SK-N-SH treated with all-trans-retinoic acid at 6 μM for 48 hours (cell line): ENCODE results near the gene SEZ6L2.
A peak's percentile ranks its signal among the peaks of the same experiment; 100 is the strongest.

ENCODE experiments used
- ATAC-seq: fragments of 200-7000 bp; cut with Tn5 transposase; 3 replicates; pipeline ENCODE4 v1.9.1; 2020; ENCODE audit warnings: mild to moderate bottlenecking, moderate library complexity
- BACH2 ChIP-seq: fragments of 250-450 bp; sonication (Bioruptor Pico); IDR thresholded peaks from 2 replicates; pipeline ENCODE4 v1.9.0; 2021; ENCODE audit warnings: mild to moderate bottlenecking, borderline replicate concordance
- CSDC2 ChIP-seq: fragments of 250-450 bp; sonication (Bioruptor Pico); IDR thresholded peaks from 2 replicates; pipeline ENCODE4 v1.5.0; 2020; ENCODE audit warnings: mild to moderate bottlenecking, moderate library complexity
- CSRNP3 ChIP-seq: fragments of 250-450 bp; sonication (Bioruptor Pico); IDR thresholded peaks from 2 replicates; pipeline ENCODE4 v1.5.1; 2021; ENCODE audit warnings: mild to moderate bottlenecking, moderate library complexity
- ESRRG ChIP-seq: fragments of 250-450 bp; sonication (Bioruptor Pico); IDR thresholded peaks from 2 replicates; pipeline ENCODE4 v1.6.1; 2021; ENCODE audit warnings: mild to moderate bottlenecking
- GLIS3 ChIP-seq: fragments of 250-450 bp; sonication (Bioruptor Pico); IDR thresholded peaks from 2 replicates; pipeline ENCODE4 v1.5.0; 2020; ENCODE audit warnings: mild to moderate bottlenecking, moderate library complexity
- PPARA ChIP-seq: fragments of 250-450 bp; sonication (Bioruptor Pico); IDR thresholded peaks from 2 replicates; pipeline ENCODE4 v1.5.0; 2020; ENCODE audit warnings: mild to moderate bottlenecking, borderline replicate concordance
- SNAI2 ChIP-seq: fragments of 250-450 bp; sonication (Bioruptor Pico); IDR thresholded peaks from 2 replicates; pipeline ENCODE4 v1.5.0; 2020; ENCODE audit warnings: mild to moderate bottlenecking, moderate library complexity
- TOX ChIP-seq: fragments of 250-450 bp; sonication (Bioruptor Pico); IDR thresholded peaks from 2 replicates; pipeline ENCODE4 v1.8.0; 2021; ENCODE audit warnings: mild to moderate bottlenecking, moderate library complexity, borderline replicate concordance
- TSHZ2 ChIP-seq: fragments of 250-450 bp; sonication (Bioruptor Pico); IDR thresholded peaks from 2 replicates; pipeline ENCODE4 v1.5.0; 2020; ENCODE audit warnings: mild to moderate bottlenecking, moderate library complexity
- ZC3H10 ChIP-seq: fragments of 250-450 bp; sonication (Bioruptor Pico); IDR thresholded peaks from 2 replicates; pipeline ENCODE4 v1.5.1; 2021; ENCODE audit warnings: mild to moderate bottlenecking, moderate library complexity
- ZFP3 ChIP-seq: fragments of 250-450 bp; sonication (Bioruptor Pico); IDR thresholded peaks from 2 replicates; pipeline ENCODE4 v1.5.0; 2020; ENCODE audit warnings: mild to moderate bottlenecking, moderate library complexity
- ZFP30 ChIP-seq: fragments of 450-650 bp; formaldehyde crosslinking; IDR thresholded peaks from 2 replicates; pipeline ENCODE4 v1.5.0; 2022; ENCODE audit warnings: mild to moderate bottlenecking, moderate library complexity
- ZNF565 ChIP-seq: fragments of 450-650 bp; formaldehyde crosslinking; conservative IDR thresholded peaks from 2 replicates; pipeline ENCODE4 v1.5.0; 2020; ENCODE audit warnings: low read depth, mild to moderate bottlenecking, moderate library complexity
- ZNF70 ChIP-seq: fragments of 450-650 bp; formaldehyde crosslinking; IDR thresholded peaks from 2 replicates; pipeline ENCODE4 v1.5.0; 2020; ENCODE audit warnings: mild to moderate bottlenecking, moderate library complexity
- ZNF8 ChIP-seq: fragments of 450-650 bp; formaldehyde crosslinking; IDR thresholded peaks from 2 replicates; pipeline ENCODE4 v1.5.0; 2020; ENCODE audit warnings: mild to moderate bottlenecking, moderate library complexity
- TF ChIP-seq, protein P1 (sequence below): fragments of 250-450 bp; sonication (Bioruptor Pico); IDR thresholded peaks from 2 replicates; pipeline ENCODE4 v1.8.0; 2020; ENCODE audit warnings: mild to moderate bottlenecking, moderate library complexity, borderline replicate concordance
- TF ChIP-seq, protein P2 (sequence below): fragments of 250-450 bp; sonication (Bioruptor Pico); IDR thresholded peaks from 2 replicates; pipeline ENCODE4 v1.8.0; 2021; ENCODE audit warnings: low read depth, mild to moderate bottlenecking, moderate library complexity, borderline replicate concordance

Gene SEZ6L2

DNA sequence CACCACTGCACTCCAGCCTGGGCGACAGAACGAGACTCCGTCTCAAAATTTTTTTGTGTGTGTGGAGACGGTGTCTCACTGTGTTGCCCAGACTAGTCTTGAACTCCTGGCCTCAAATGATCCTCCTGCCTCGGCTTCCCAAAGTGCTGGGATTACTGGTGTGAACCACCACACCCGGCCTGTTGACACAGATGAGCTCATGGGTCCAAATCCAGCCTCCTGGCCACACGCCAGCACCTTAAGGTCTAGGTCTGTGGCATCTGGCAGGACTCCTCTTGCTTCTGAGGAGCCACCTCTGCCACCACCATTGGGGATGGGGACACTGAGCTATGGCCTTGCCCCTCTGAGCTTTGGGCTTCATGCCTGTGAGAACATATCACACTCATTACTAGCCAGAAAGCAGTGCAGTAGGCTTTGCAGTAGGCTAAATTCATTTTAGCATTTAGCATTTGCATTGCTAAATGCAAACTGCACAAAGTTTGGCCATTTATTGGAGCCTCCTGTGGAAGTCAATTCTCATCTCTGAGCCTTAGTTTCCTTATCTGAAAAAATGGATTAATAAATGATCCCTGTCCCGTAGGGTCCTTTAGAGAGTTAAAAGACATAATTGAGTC is 30.8 kb downstream of the SEZ6L2 start:
- TF ChIP-seq ZC3H10 (no peak), GLIS3 (no peak), CSDC2 (CRISPR knock-in tag) (no peak), ZNF8 (CRISPR knock-in tag) (no peak), SNAI2 (no peak), TSHZ2 (no peak), ZFP30 (CRISPR knock-in tag) (no peak), ZFP3 (no peak), PPARA (CRISPR knock-in tag) (no peak), TOX (no peak), ESRRG (no peak), CSRNP3 (no peak), ZNF70 (CRISPR knock-in tag) (no peak), BACH2 (no peak)
- TF ChIP-seq, protein P1, sequence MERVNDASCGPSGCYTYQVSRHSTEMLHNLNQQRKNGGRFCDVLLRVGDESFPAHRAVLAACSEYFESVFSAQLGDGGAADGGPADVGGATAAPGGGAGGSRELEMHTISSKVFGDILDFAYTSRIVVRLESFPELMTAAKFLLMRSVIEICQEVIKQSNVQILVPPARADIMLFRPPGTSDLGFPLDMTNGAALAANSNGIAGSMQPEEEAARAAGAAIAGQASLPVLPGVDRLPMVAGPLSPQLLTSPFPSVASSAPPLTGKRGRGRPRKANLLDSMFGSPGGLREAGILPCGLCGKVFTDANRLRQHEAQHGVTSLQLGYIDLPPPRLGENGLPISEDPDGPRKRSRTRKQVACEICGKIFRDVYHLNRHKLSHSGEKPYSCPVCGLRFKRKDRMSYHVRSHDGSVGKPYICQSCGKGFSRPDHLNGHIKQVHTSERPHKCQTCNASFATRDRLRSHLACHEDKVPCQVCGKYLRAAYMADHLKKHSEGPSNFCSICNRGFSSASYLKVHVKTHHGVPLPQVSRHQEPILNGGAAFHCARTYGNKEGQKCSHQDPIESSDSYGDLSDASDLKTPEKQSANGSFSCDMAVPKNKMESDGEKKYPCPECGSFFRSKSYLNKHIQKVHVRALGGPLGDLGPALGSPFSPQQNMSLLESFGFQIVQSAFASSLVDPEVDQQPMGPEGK (CRISPR knock-in tag): no peak
- no peak for ATAC-seq

DNA sequence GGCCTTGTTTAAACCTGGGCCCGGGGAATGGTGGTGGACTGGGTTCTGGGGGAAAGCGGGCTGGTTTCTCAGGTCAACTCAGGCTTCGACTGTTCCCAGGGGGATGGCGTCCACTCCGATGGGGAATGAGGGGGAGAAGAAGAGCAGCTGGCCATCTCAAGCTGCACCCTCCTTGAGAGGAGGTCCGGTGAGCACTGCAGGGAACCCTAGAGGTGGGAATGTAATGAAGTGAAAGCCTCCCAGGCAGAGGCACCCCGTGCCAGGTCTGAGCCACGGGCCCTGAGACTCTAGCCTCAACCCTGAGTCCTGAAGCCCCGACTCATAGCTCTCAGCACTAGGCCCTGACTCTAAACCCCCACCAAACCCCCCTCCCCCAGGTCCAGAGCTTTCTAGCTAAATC is 35.1 kb downstream of the SEZ6L2 start:
- TF ChIP-seq CSRNP3 (no peak), CSDC2 (CRISPR knock-in tag) (no peak)
- ATAC-seq: no peak

GRCh38 chr16:29863669-29863984 is 35.7 kb downstream of the SEZ6L2 start:
- TF ChIP-seq TSHZ2 (no peak), ZNF565 (no peak), ESRRG (no peak)
- ATAC-seq: no peak

- TF ChIP-seq ZNF565: no peak
- TF ChIP-seq, protein P2, sequence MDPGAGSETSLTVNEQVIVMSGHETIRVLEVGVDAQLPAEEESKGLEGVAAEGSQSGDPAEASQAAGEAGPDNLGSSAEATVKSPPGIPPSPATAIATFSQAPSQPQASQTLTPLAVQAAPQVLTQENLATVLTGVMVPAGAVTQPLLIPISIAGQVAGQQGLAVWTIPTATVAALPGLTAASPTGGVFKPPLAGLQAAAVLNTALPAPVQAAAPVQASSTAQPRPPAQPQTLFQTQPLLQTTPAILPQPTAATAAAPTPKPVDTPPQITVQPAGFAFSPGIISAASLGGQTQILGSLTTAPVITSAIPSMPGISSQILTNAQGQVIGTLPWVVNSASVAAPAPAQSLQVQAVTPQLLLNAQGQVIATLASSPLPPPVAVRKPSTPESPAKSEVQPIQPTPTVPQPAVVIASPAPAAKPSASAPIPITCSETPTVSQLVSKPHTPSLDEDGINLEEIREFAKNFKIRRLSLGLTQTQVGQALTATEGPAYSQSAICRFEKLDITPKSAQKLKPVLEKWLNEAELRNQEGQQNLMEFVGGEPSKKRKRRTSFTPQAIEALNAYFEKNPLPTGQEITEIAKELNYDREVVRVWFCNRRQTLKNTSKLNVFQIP (CRISPR knock-in tag): no peak
- ATAC-seq: peak; percentile 99
Observed at GRCh38 chr16:29862884-29863668, 36.3 kb downstream of the SEZ6L2 start, which contains the start of gene CDIPT. TSS of gene CDIPT (minus strand) at chr16:29863226. CDS start at chr16:29862857, 369 bp downstream.
